Posterior vena cava (tissue), 2 donors: ENCODE results near the gene GSTT2B. TPM values are rescaled to one million over a fixed set of nuclear protein-coding genes. Genes with fewer than 3 reads are reported as not detected.
A peak's percentile ranks its signal among the peaks of the same experiment; 100 is the strongest.
"Not testable (repeated sequence)": the region's sequence is repeated elsewhere in the genome, so short reads cannot be mapped to it uniquely, and the experiment has no call there.

Experiments
- DNase-seq: peaks from one replicate; pipeline ENCODE4 v3.0.0-alpha.2; 2020; ENCODE audit warnings: low spot score
- intact Hi-C, 2 donors: fragments of 100-400 bp; cut with DNase I; formaldehyde crosslinking; loops; one replicate each; pipeline versions ENCODE4 v1.14.1 to v1.14.2; 2022 to 2023
- long read RNA-seq, 2 donors: library from polyadenylated mRNA; unstranded; transcript quantifications; one replicate each; pipeline ENCODE4 v2.0.0, GENCODE V29; 2020 to 2021
- total RNA-seq, 2 donors: library from RNA; stranded (reverse); fragmentation: NEBNext Ultra II Directional; extraction: Animal tissue kit (Norgen Biotek cat#: 25700); gene quantifications; one replicate each; pipeline ENCODE4 v1.2.1, GENCODE V29; 2021
- donor health status: DM: yes; HTN: yes; CAD: no.
- donor health status: DM: yes; HTN: yes; CAD: no.

The GSTT2B gene, protein sequence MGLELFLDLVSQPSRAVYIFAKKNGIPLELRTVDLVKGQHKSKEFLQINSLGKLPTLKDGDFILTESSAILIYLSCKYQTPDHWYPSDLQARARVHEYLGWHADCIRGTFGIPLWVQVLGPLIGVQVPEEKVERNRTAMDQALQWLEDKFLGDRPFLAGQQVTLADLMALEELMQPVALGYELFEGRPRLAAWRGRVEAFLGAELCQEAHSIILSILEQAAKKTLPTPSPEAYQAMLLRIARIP
- total RNA-seq = 10 to 100 TPM in 1 of 2 donors, 1 to 10 TPM in 1; 5.6 to 13.1 TPM
- long read RNA-seq, donor 1, partial matches to known transcripts = 0 of 2 reads
- long read RNA-seq, donor 1, other reads (novel, unspliced or antisense) = 0 of 2 reads
- long read RNA-seq, donor 2, partial matches to known transcripts = 0 of 8 reads
- long read RNA-seq, donor 2, other reads (novel, unspliced or antisense) = 1 of 8 reads

GRCh38 chr22:23961084-23961771, at the start of gene GSTT2B:
TSS of gene GSTT2B (minus strand) at chr22:23961195. CDS start at chr22:23961131, 64 bp downstream.
- DNase-seq, intact Hi-C loops: not testable (repeated sequence)

DNA sequence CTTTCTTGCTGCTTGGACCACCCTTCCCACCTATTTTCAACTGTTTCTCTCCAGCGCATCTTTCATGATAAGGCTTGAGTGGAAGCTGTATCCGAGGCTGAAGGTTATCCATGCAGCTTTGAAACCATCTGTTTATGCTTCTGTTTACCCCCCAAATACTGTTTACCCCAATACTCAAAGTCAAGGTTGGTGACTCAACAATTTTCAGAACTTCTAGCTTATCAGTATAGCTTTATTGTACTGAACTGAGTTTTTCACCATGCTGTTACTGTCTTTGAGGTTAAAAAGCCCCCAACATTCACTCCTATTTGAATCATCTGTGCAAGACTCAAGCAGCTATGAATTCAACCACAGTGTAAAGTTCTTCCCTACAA, 49.0 kb upstream of the GSTT2B start:
- intact Hi-C loops = loop anchor here in 1 of 2 donors (10.0 kb wide), 1 partner anchor 135 kb away; no protein-coding TSS in a partner anchor
- DNase-seq = no peak

DNA sequence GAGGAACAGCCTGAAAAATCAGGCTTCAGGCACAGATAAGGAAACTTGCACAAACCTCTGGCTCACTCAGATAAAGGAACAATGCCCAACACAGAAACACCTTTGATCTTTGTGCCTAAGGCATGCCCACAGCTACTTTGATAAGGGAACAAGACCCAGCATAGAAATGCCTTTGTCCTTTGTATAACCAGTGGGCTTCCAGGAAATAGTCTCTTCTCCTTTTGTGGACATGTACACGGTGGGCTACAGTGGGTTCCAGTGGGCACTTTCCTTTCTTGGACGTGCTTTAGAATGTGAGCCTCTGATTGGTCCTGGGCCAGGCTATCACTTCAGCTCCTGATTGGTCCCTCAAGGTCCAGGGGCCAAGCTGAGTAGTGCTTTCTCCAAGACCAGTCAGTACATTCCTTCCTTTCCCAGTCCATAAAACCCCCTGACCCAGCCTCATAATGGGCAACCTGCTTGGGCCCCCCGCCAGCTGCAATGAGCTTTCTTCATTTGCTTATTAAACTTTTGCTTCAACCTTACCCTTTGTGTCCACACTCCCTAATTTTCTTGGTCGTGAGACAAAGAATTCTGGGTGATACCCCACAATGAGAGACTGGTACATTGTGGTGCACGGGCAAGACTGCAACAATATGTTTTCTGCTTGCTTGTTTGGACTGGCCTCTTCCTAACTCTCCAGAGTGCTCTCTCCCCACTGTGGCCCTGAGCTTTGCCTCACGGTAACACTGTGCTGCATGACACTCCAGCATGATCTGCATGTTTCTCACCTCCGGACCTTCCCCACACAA, 48.4 kb upstream of the GSTT2B start:
- no peak for DNase-seq
- intact Hi-C loops = loop anchor here in 1 of 2 donors (10.0 kb wide), 2 partner anchors 135 to 155 kb away; no protein-coding TSS in a partner anchor

GRCh38 chr22:24008381-24009226, 47.6 kb upstream of the GSTT2B start:
- DNase-seq = no peak
- intact Hi-C loops = loop anchor here in 1 of 2 donors (10.0 kb wide), 1 partner anchor 156 kb away; no protein-coding TSS in a partner anchor

GRCh38 chr22:24008022-24008283, 47.0 kb upstream of the GSTT2B start:
- intact Hi-C loops = loop anchor here in 1 of 2 donors (10.0 kb wide), 1 partner anchor 157 kb away; no protein-coding TSS in a partner anchor
- no peak for DNase-seq

GRCh38 chr22:24007253-24008021, 46.4 kb upstream of the GSTT2B start:
- intact Hi-C loops = loop anchor here in 1 of 2 donors (10.0 kb wide), 1 partner anchor 157 kb away; no protein-coding TSS in a partner anchor
- no peak for DNase-seq

DNA sequence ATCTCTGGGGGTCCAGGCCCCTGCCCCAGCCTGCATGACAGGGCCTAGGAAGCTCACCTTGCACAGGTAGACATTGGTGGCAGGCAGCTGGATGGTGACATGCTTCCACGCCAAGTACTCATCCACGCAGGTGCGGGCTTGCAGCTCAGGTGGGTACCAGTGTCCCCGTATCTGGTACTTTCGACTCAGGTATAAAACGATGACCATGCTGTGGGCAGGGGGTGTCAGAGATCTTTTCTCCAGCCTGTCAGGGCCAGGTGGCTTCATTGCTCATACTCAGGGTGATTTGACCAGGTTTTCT, 45.9 kb upstream of the GSTT2B start:
- intact Hi-C loops = loop anchor here in 1 of 2 donors (10.0 kb wide), 1 partner anchor 158 kb away; no protein-coding TSS in a partner anchor
- DNase-seq = no peak

DNA sequence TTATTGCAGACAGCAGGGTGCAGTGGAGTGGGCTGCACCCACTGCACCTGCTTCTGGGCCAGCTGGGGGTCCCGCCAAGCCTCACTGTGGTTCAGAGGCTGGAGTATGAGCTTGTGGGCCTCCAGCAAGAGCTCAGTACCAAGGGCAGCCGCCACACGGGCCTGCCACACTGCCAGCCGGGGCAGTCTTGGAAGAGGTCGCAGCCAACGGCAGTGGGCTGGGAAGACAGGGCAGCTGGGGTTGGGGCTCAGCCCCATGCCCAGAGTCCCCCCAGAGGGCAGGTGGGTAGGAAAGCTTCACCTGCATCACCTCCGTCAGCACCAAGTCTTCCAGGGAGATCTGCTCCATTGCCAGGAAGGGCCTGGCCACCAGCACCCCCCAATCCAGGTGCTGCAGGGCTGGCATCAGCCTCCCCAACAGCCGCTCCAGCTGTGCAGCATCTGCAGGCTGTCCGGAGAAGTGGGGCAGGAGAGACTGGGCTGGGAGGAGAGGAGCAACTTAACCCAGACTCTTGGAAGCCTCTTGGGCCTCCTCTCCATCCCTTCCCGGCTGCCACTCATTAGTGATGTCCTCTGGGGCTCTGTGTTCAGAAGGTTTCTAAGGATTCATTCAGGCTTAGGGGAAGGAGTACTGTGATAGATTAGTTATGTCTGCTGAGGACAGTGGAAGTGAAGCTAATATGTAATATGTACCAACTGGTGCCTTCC, 45.4 kb upstream of the GSTT2B start:
- no peak for DNase-seq
- intact Hi-C loops = loop anchor here in 1 of 2 donors (10.0 kb wide), 1 partner anchor 158 kb away; no protein-coding TSS in a partner anchor

DNA sequence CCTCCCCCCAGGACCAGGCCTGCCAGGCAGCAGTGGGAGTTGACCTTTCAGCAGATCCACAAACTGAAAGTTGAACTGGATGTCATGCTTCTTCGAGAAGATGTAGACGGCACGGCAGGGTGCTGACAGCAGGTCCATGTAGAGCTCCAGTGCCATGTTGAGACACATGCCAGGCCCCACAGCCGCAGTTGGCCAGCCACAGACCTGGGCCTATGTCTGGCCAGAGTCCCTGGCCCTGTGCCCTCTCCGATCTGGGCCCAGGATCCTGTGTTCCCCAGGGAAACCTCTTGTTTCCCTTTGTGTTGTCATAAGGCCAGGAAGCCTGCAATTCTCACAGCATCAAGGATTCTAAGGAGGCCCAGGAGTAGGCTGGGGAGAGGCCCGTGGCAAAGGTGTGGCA, 44.2 kb upstream of the GSTT2B start, which contains the start of gene GSTT4:
Gene GSTT4 (minus strand): TSS at position 253 of the 400 bp plus-strand sequence. CDS start 97 bp downstream, at position 156.
- intact Hi-C loops = loop anchor here in 1 of 2 donors (10.0 kb wide), 1 partner anchor 160 kb away; no protein-coding TSS in a partner anchor
- DNase-seq = no peak

GRCh38 chr22:24003887-24004286, 42.9 kb upstream of the GSTT2B start:
- intact Hi-C loops = loop anchor here in 1 of 2 donors (10.0 kb wide), 1 partner anchor 161 kb away; no protein-coding TSS in a partner anchor
- DNase-seq = no peak

GRCh38 chr22:24002851-24003250, 41.9 kb upstream of the GSTT2B start:
- no peak for DNase-seq
- intact Hi-C loops = loop anchor here in 1 of 2 donors (10.0 kb wide), 1 partner anchor 162 kb away; no protein-coding TSS in a partner anchor

DNA sequence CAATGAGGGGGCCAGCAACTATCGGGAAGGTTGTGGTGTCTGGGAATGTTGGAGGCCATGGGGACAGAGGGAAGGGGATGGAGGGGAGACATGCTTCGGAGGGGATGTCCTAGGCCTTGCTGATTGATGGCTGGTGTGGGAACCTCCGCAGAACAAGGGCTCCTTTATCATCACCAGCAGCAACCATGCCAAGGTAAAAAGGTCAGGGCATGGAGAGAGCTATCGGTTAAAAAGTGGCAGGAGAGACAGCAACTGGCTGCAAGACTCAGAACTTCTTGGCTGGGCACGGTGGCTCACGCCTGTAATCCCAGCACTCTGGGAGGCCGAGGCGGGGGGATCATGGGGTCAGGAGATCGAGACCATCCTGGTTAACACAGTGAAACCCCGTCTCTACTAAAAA, 41.3 kb upstream of the GSTT2B start:
- DNase-seq = no peak
- intact Hi-C loops = loop anchor here in 1 of 2 donors (10.0 kb wide), 1 partner anchor 163 kb away; no protein-coding TSS in a partner anchor

GRCh38 chr22:24001314-24001713, 40.3 kb upstream of the GSTT2B start:
- intact Hi-C loops = loop anchor here in 1 of 2 donors (10.0 kb wide), 1 partner anchor 163 kb away; no protein-coding TSS in a partner anchor
- no peak for DNase-seq

DNA sequence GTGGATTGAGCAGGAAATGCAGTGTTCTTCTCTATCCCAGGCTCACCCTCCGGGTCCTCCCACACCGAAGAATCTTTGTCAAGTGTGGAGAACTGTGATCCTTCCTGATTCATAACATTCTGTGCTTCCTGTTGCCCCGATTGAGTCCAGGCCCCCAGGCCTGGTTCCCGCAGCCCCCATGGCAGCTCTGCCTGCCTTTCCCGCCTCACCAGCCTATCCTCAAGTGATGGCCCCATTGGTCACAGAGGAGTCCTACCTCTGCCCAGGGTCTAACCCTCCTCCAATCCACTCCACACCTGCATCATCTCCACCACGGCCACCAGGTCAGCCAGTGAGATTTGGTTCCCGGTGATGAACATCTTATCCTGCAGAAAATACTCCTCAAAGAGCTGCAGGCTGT, 38.8 kb upstream of the GSTT2B start:
- not testable (repeated sequence) for DNase-seq
- intact Hi-C loops = loop anchor here in 1 of 2 donors (10.0 kb wide), 1 partner anchor 165 kb away; no protein-coding TSS in a partner anchor

- intact Hi-C loops = no loop called here
- DNase-seq = no peak
Measured at GRCh38 chr22:23997092-23997491, 36.1 kb upstream of the GSTT2B start.

GRCh38 chr22:23993581-23994177, 32.7 kb upstream of the GSTT2B start:
- intact Hi-C loops = not testable (repeated sequence)
- peak; percentile 45 for DNase-seq
